HG03342 (cell line): Measurements from ENCODE around the gene FKBP2.

Experiments used
- ATAC-seq: cut with Tn5 transposase; IDR thresholded peaks from one replicate; pipeline ENCODE4 v1.9.1; 2021; ENCODE audit warnings: mild to moderate bottlenecking, moderate library complexity; ENCODE audit not compliant: unreplicated experiment

Gene FKBP2

DNA sequence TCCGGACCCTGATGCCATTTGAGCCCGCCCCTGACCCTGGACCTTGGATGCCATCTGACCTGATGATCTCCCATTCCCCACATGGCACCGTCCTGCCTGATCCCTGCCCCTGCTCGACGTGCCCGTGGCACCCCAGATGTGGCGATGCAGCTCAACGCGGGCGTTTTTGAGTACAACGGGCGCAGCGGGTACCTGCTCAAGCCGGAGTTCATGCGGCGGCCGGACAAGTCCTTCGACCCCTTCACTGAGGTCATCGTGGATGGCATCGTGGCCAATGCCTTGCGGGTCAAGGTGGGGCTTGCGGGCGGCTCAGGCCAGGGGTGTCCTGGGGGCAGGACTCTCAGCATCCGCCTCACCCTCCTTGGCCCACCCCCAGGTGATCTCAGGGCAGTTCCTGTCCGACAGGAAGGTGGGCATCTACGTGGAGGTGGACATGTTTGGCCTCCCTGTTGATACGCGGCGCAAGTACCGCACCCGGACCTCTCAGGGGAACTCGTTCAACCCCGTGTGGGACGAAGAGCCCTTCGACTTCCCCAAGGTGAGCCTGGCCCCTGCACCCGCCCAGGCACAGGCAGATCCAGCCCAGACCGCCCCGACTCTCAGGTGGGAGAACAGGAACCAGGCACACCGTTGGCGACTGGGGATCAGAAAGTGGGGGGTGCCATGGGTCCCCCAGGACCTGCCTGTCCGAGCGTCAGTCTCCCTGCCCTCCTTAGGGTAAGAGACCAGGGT lies 21.5 kb downstream of the FKBP2 start:
- ATAC-seq = no peak

DNA sequence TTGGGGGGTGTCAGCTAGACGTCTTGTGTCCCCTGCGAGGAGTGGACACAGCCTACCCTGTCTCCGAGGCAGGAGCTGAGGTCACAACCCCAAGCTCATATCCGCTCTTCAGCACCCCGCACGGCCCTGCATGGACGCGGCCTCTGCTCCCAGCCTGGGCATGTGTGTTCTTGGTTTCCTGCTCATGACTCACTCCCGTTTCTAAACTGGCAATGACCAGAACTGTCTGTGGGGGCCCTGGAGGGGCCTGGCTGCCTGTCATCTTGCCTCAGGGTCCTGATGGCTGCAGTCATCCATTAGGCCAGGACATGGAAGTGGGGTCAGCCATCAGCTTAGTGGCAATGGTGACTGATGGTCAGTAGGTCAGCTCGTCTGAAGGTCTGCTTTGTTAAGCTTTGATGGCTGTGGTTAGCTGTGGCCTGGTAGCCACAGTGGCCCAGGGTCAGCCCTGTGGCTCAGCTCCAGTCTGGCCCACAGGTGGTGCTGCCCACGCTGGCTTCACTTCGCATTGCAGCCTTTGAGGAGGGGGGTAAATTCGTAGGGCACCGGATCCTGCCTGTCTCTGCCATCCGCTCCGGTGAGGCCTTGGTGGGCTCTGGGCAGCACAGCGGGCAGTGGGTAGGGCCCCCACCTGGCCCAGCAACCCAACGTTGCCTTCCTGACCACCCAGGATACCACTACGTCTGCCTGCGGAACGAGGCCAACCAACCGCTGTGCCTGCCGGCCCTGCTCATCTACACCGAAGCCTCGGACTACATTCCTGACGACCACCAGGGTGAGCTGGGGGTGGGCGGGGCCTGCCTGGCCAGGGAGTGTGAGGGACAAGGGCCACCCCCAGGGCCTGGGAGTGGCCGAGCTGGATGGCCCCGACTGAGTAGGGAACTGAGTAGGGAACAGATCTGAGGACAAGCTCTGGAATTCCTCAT lies 22.4 kb downstream of the FKBP2 start:
- ATAC-seq = no peak

DNA sequence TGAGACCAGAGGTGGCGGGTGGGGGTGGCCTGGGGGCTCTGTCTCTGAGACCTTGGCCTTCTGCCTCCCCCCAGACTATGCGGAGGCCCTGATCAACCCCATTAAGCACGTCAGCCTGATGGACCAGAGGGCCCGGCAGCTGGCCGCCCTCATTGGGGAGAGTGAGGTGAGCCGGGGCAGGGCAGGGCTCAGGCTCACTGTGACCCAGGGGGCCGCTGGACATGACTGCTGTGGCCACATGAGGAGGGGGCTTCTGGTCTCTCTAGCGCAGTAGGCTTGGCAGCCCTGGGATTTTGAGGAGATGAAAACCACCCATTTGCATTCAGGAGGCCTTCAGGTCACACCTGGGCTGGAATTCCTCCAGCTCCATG lies 23.0 kb downstream of the FKBP2 start:
- no peak for ATAC-seq

- no peak for ATAC-seq
Observed at GRCh38 chr11:64264371-64264852, 23.5 kb downstream of the FKBP2 start.

DNA sequence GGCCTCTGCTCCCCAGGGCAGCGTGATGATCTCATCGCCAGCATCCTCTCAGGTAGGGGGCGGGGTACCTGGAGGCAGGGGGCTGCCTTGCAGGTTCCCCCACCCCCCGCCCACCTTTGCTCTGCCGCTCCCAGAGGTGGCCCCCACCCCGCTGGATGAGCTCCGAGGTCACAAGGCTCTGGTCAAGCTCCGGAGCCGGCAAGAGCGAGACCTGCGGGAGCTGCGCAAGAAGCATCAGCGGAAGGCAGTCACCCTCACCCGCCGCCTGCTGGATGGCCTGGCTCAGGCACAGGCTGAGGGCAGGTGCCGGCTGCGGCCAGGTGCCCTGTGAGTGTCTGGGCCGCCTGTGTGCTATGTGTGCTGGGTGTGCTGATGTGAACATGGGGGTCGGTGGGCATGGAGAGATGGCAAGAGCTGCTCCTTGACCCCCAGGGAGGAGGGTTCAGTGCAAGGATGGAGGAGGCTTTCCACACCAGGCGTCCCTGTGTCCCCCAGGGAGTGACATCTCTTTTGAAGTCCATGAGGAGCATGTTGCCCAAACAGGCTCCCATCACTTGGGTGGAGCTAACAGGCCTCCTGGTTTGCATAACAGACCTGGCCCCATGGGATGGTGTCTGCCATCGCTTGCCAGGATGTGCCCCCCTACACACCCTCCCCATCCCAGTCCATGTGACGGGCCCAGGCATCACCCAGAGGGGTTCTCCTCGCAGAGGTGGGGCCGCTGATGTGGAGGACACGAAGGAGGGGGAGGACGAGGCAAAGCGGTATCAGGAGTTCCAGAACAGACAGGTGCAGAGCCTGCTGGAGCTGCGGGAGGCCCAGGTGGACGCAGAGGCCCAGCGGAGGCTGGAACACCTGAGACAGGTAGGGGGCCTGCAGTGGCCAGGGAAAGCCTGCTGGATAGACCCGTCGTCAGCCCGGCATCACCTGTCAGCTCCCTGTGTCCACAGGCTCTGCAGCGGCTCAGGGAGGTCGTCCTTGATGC lies 24.6 kb downstream of the FKBP2 start:
- no peak for ATAC-seq

DNA sequence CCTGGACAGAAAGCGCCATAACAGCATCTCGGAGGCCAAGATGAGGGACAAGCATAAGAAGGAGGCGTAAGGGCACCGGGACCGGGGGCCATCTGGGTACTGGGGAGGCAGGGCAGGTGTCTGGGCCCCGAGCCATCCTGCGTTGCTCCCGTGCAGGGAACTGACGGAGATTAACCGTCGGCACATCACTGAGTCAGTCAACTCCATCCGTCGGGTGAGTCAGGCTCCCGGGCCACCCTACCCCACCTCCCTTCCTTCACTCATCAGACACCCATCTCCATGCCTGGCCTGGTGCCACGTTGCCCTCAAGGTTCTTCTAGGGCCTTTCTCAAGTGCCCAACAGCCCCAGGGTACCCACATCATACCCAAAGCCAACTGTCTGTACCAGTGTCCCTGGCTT lies 25.4 kb downstream of the FKBP2 start:
- ATAC-seq = no peak

- ATAC-seq = no peak
Observed at GRCh38 chr11:64267207-64267945, 26.5 kb downstream of the FKBP2 start.

DNA sequence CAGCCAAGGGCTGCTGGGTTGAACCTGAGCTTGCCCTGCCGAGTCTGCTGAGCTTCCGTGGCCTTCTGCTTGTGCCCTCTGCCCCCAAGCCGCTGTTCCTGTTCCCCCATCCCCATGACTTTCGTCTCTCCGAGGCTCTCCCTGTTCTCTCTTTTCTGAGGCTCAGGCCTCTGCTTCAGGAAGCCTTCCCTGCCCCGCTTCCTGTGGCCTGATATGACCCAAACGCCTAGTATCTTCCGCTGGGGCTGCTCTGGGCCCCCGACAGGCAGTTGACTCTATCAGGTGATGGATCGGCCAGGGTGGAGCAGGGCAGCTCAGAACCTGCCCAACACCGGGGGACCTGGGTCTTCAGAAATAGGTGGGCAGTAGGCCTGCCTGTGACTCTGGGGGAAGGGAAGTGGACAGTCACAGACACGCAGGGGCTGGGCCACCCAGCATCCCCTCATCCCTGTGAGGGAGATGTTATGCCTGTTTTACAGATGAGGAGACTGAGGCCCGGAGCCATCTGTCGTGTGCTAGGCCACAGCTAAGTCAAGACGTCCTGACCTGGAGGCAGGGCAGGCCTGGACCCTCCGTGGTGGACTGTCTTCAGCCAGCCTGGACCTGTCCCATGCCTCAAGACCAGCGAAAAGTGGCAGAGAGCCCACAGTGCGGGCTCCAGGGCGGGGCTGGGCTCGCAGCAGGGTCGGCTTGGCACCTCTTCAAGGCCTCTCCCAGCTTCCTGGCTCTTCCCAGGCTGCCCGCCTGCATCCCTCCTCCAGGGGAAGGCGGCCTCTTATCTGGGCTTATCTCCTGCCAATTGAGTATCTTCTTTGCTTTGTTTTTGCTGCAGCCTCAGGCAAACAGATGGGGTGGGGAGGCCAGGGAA lies 27.4 kb downstream of the FKBP2 start:
- no peak for ATAC-seq

- peak; percentile 15 for ATAC-seq
Observed at GRCh38 chr11:64268893-64269539, 28.1 kb downstream of the FKBP2 start.

- peak; percentile 63 for ATAC-seq
Observed at GRCh38 chr11:64269540-64270220, 28.8 kb downstream of the FKBP2 start.

DNA sequence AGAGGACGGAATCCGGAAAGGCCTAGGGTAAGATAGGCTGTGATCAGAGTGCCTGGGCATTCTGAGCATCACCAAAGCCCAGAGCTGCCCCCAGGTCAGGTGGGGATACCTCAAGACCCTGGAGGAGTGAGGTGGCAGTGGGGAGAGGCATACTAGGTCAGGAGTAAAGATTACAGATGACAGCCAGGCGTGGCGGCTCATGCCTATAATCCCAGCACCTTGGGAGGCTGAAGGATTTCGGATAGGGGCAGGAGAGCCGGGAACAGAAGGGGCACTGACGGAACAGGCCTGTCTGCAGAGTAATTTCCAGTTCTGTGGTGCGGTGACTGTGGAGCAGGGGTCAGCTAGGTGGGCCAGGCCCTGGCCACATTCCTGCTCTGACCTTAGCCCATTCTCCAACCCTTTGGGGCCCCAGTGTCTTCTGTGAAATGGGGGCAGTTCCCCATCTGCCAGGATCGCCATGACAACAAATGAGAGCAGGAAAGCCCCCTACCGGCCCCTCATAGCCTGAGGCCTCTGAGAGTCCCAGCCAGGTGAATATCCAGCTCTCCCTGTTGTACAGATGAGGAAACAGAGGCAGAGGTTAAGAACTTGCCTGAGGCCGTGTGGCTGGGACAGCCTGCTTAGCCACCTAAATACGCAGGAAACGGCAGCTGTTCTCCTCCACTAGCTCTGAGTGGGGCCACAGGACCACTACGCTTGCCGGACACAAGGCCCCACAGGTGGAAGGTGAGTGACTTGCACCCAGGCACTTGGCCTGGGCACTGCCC lies 34.3 kb downstream of the FKBP2 start:
- ATAC-seq = no peak

GRCh38 chr11:64275841-64276240 lies 34.9 kb downstream of the FKBP2 start:
- no peak for ATAC-seq

DNA sequence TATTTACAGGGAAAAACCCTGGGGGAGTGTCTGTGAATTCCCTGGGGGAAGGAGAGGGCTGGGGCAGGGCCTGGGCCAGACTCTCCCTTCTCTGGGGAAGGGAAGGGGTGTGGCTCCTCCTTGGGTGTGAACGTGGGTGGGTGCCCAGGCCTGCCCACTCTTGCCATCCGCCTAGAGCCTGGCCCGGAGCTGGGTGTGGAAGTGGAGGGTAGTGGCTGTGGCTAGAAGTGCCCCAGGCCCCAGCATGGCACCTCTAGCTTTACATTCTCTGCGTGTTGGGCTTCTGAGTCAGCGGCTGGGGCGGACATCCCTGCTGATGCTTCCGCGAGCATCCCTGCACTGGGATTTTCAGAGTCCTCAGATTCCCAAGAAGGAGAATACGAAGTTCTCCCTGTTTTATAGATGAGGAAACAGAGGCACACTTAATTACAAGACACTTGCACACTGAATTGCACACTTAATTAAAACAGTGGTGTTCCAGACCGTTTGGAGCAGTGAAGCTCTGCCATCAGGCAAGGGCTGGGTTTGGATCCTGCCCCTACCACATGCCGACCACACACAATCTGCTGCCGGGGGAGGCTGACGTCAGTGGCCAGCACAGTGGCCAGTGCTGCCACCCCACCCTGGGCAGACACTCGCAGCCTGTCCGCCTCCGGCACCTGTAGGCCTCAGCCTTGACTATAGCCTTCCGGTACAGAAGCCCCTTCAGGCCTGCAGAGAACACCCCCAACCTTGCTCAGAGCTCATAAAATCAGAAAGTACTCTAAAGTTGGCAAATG lies 35.9 kb downstream of the FKBP2 start:
- ATAC-seq = no peak

DNA sequence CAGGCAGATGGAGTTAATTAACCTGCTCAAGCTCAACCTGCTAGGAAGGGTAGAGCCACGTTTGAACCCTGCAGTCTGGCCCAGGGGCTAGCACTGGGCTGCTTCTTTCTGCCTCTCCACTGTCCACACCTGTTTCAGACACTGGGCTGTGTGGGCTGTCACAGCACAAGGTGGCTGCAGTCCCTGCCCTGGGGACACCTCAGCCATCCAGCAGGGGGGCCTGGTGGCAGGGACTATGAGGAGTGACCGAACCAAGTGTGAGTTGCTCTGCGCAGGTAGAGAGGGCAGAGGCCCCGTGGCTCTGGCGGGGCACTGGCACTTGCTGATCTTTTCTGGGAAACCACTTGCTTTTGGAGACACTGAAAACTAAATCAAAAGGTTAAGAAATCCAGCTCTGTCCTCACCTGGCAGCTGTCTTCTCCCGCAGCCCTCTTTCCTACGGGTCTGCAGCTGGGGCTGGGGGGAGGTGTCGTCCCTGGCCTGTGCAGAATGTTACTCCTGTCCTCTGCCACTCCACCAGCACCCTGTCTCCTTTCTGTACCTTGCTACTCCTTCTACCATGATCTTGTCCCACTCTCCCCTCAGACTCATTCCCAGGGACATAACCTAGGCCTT lies 37.8 kb downstream of the FKBP2 start:
- no peak for ATAC-seq

DNA sequence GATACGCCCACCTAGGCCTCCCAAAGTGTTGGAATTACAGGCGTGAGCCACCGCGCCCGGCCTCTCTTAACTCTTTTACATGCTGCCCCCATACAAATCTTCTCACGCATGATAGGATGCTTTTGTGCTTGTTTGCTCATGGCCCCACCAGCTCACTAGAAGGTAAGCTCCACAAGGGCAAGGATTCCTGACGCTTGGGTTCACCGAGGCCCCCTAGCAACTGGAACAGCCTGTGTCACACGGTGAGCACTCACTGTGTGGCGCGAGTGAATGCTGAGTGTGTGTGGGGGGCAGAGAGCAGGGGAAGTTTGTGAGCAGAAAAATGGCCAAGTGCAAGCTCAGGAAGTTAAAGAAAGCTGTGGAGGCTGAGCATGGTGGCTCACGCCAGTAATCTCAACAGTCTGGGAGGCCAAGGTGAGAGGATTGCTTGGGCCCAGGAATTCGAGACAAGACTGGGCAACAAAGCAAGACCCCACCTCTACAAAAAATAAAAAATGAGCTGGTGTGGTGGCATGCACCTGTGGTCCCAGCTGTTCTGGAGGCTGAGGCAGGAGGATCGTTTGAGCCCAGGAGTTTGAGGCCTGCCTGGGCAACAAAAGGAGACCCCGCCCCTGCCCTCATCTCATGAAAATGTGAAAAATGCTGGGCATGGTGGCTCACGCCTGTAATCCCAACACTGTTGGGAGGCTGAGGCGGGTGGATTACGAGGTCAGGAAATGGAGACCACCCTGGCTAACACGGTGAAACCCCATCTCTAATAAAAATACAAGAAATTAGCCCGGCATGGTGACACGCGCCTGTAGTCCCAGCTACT lies 41.3 kb downstream of the FKBP2 start:
- ATAC-seq = no peak
